A549 (cell line): Measurements from ENCODE around the gene KCNJ10.

Experiments used
- CBX8 ChIP-seq: fragments of 200-600 bp; sonication (generic); IDR thresholded peaks from 2 replicates; pipeline ENCODE4 v1.6.1; 2016
- ESRRA ChIP-seq: fragments of 150-350 bp; IDR thresholded peaks from 2 replicates; pipeline ENCODE4 v1.6.1; 2014; ENCODE audit warnings: mild to moderate bottlenecking, low read length, borderline replicate concordance
- POLR2A ChIP-seq: IDR thresholded peaks from 2 replicates; pipeline ENCODE4 v1.6.1; 2012; ENCODE audit warnings: mild to moderate bottlenecking, low read length
- RAD21 ChIP-seq, 2 experiments: fragments of >200 bp in 1 of 2; sonication (Bioruptor Twin) in 1 of 2; formaldehyde crosslinking in 1 of 2; IDR thresholded peaks in 1 of 2; conservative IDR thresholded peaks in 1 of 2; 2 replicates in 1 of 2; 3 replicates in 1 of 2; pipeline ENCODE4 v1.6.1; 2012 to 2018; ENCODE audit warnings: inconsistent platforms in 1 of 2
- TF ChIP-seq, protein P1 (sequence below): fragments of >200 bp; sonication (Bioruptor Twin); formaldehyde crosslinking; IDR thresholded peaks from 3 replicates; pipeline ENCODE4 v1.5.1; 2016

DNA sequence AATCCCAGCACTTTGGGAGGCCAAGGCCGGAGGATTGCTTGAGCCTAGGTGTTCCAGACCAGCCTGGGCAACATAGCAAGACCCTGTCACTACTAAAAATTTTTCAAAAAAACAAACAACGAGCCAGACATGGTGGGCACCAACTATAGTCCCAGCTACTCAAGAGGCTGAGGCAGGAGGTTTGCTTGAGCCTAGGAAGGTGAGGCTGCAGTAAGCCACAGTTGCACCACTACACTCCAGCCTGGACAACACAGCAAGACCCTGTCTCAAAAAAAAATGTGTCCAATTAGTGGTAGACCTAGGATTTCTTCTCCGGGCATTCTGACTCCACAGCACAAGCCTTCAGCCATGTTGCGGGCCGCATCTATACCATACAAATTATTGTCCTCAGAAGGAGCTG is 35.2 kb upstream of the KCNJ10 start:
- TF ChIP-seq POLR2A (no peak), CBX8 (no peak), ESRRA (no peak), RAD21 (conservative IDR thresholded peaks at IDR 0.05 in 1 of 2, IDR thresholded peaks at IDR 0.05 in 1 of 2) (no peak)
- TF ChIP-seq, protein P1, sequence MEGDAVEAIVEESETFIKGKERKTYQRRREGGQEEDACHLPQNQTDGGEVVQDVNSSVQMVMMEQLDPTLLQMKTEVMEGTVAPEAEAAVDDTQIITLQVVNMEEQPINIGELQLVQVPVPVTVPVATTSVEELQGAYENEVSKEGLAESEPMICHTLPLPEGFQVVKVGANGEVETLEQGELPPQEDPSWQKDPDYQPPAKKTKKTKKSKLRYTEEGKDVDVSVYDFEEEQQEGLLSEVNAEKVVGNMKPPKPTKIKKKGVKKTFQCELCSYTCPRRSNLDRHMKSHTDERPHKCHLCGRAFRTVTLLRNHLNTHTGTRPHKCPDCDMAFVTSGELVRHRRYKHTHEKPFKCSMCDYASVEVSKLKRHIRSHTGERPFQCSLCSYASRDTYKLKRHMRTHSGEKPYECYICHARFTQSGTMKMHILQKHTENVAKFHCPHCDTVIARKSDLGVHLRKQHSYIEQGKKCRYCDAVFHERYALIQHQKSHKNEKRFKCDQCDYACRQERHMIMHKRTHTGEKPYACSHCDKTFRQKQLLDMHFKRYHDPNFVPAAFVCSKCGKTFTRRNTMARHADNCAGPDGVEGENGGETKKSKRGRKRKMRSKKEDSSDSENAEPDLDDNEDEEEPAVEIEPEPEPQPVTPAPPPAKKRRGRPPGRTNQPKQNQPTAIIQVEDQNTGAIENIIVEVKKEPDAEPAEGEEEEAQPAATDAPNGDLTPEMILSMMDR = no peak
